Activated CD4-positive, alpha-beta T cell treated with anti-CD3 and anti-CD28 coated beads, Interleukin-2, amount 10 ng/mL, durations not matched to agents 24 days and 14 days (primary cell): ENCODE results near the gene GDAP2. TPM values are rescaled to one million over a fixed set of nuclear protein-coding genes. Genes with fewer than 3 reads are reported as not detected.
"Not testable (repeated sequence)": the region's sequence is repeated elsewhere in the genome, so short reads cannot be mapped to it uniquely, and the experiment has no call there.

Experiments used
- DNase-seq: peaks from one replicate; pipeline ENCODE4 v3.0.0; 2022
- H3K27ac Mint-ChIP-seq: one replicate; pipeline ENCODE4 v1.8.0; 2022; ENCODE audit warnings: mild to moderate bottlenecking, mixed read lengths
- H3K27me3 Mint-ChIP-seq: one replicate; pipeline ENCODE4 v1.8.0; 2022; ENCODE audit warnings: mixed read lengths
- H3K36me3 Mint-ChIP-seq: one replicate; pipeline ENCODE4 v1.8.0; 2022; ENCODE audit warnings: low read depth, mild to moderate bottlenecking, mixed read lengths
- H3K4me1 Mint-ChIP-seq: one replicate; pipeline ENCODE4 v1.8.0; 2021; ENCODE audit warnings: mixed read lengths
- H3K4me3 Mint-ChIP-seq: one replicate; pipeline ENCODE4 v1.8.0; 2022; ENCODE audit warnings: mild to moderate bottlenecking, moderate library complexity, mixed read lengths
- H3K9me3 Mint-ChIP-seq: one replicate; pipeline ENCODE4 v1.8.0; 2021; ENCODE audit warnings: mixed read lengths
- intact Hi-C: fragments of 100-400 bp; cut with micrococcal nuclease; formaldehyde crosslinking; loops from one replicate; pipeline ENCODE4 v1.15.1; 2023
- total RNA-seq: library from RNA; stranded (reverse); gene quantifications from 2 replicates; pipeline ENCODE4 v1.2.3, GENCODE V29; 2022

The GDAP2 gene
- total RNA-seq, 1 donor from 2014 or later, result 22.2 TPM

- Mint-ChIP-seq H3K4me1 (peaks cover 4% of the 10 kb centered on the region), H3K27me3 (no peaks in the 10 kb centered on the region), H3K9me3 (no peaks in the 10 kb centered on the region), H3K36me3 (peaks cover 20% of the 10 kb centered on the region), H3K27ac (no peak overlapping the region), H3K4me3 (no peak overlapping the region)
- DNase-seq, result no peak
- intact Hi-C loops, result loop anchor here (10.0 kb wide), 1 partner anchor 216 kb away; no protein-coding TSS in a partner anchor
Measured at GRCh38 chr1:117890452-117890851, 39.0 kb downstream of the GDAP2 start.

GRCh38 chr1:117886101-117886795, 43.2 kb downstream of the GDAP2 start:
- Mint-ChIP-seq H3K4me3 (no peak overlapping the region), H3K4me1 (peaks cover 4% of the 10 kb centered on the region), H3K27ac (no peak overlapping the region), H3K36me3 (peaks cover 15% of the 10 kb centered on the region), H3K9me3 (no peaks in the 10 kb centered on the region), H3K27me3 (no peaks in the 10 kb centered on the region)
- intact Hi-C loops, result no loop called here
- no peak for DNase-seq

DNA sequence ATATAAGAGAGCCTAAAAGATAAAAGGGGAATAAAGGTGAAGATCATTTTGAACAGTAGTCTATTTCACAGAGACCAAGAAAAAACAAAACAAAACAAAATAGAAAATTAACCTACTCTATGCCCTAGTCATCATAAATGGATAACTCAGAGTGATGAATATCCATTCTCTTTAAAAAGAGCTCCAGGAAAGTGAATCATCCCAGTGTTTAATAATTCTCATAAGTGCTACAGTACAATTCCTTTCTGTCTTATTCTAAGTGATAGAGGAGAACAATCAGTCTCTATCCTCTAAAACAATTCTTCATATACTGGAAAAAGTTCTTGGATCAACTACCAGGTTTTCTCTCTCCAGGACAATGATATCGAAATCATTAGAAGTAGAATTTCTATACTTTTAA, 45.8 kb downstream of the GDAP2 start:
- Mint-ChIP-seq H3K4me3 (no peak overlapping the region), H3K36me3 (peaks cover 21% of the 10 kb centered on the region), H3K27me3 (no peaks in the 10 kb centered on the region), H3K27ac (no peak overlapping the region), H3K4me1 (peaks cover 4% of the 10 kb centered on the region), H3K9me3 (no peaks in the 10 kb centered on the region)
- intact Hi-C loops, result no loop called here
- DNase-seq, result no peak

DNA sequence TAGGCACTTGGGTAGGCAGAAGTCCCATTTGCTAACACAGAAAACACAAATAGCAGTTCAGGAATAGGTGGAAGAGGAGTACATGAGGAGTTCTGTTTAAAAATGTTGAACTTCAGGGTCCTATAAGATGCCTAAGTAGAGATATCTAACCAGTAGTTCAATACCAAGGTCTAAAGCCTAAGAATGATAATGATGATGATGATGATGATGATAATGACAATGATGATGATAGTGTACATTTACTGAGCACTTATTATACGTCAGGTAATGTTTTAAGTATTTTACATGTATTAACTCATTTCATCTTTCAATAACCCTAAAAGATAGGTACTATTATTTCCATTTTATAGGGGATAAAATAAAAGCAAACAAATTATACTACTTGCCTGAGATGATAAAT, 50.1 kb downstream of the GDAP2 start:
- Mint-ChIP-seq H3K4me1 (no peaks in the 10 kb centered on the region), H3K36me3 (peaks cover 45% of the 10 kb centered on the region), H3K9me3 (peaks cover 8% of the 10 kb centered on the region), H3K27ac (no peak overlapping the region), H3K4me3 (no peak overlapping the region), H3K27me3 (no peaks in the 10 kb centered on the region)
- DNase-seq, result no peak
- intact Hi-C loops, result no loop called here

DNA sequence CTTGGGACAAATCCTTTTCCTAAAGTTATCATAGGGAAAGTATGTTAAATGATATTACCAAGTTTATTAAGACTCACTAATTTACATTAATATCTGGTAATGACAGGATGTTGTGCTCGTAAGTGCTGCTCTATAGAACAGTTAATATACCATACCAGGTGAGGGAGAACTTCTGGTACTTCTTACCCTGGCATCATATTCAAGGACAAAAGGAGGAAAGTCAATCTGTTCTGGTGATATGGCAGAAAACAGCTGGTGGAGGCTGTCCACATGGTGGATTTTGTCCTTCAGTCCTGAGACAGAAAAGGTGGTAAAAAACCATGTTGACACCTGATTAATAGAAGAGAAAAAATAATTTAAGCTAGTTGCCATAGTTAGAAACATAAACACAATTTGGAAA, 51.6 kb downstream of the GDAP2 start:
- no peaks in the 10 kb centered on the region for H3K27me3 Mint-ChIP-seq
- H3K4me1 Mint-ChIP-seq, result no peaks in the 10 kb centered on the region
- H3K36me3 Mint-ChIP-seq, result peaks cover 53% of the 10 kb centered on the region
- intact Hi-C loops, result no loop called here
- H3K27ac Mint-ChIP-seq, result no peak overlapping the region
- H3K9me3 Mint-ChIP-seq, result peaks cover 14% of the 10 kb centered on the region
- H3K4me3 Mint-ChIP-seq, result no peak overlapping the region
- no peak for DNase-seq

DNA sequence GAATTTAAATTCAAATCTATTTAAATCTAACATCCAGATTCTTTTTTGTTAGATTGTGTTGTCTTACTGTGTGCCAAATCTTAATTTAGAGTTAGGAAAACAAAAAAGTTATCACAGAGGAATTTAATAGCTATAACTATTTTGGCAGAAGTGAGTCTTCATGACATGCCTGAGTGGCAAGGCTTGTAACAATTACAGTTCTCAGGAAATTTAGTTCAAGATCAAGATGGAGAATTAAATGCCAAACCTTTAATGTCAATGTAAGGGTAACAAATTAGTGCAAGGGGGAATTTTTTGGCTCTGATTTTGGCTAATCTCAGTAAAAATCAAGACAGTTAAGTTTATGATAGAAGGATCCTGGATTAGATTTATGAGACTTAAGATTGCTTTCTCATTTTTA, 58.4 kb downstream of the GDAP2 start:
- Mint-ChIP-seq H3K4me1 (no peaks in the 10 kb centered on the region), H3K27me3 (no peaks in the 10 kb centered on the region), H3K4me3 (no peak overlapping the region), H3K36me3 (peaks cover 62% of the 10 kb centered on the region), H3K9me3 (peaks cover 14% of the 10 kb centered on the region), H3K27ac (no peak overlapping the region)
- intact Hi-C loops, result no loop called here
- DNase-seq, result no peak

DNA sequence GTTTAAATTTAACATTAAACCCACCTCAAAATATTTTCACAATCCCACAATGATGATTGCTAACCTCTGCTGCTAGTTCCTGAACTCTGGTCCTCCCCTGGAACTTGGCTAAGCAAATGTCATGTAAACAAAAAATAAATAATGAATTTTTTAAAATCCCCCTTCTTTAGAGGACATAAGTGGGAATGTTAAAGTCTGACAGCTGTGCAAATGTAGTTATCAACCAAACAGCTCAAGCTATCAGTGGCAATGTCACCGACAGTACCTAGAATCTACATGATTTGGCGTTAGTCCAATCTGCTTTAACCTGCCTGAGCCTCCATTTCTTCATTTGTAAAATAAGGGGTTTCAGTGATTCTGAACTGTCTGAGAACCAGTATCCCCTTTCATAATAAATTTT, 67.7 kb downstream of the GDAP2 start:
- intact Hi-C loops, result no loop called here
- H3K27ac Mint-ChIP-seq, result no peak overlapping the region
- no peaks in the 10 kb centered on the region for H3K4me1 Mint-ChIP-seq
- H3K27me3 Mint-ChIP-seq, result no peaks in the 10 kb centered on the region
- H3K4me3 Mint-ChIP-seq, result no peak overlapping the region
- no peak for DNase-seq
- peaks cover 10% of the 10 kb centered on the region for H3K36me3 Mint-ChIP-seq
- no peaks in the 10 kb centered on the region for H3K9me3 Mint-ChIP-seq

GRCh38 chr1:117860896-117861610, 68.4 kb downstream of the GDAP2 start:
- Mint-ChIP-seq H3K27me3 (no peaks in the 10 kb centered on the region), H3K9me3 (no peaks in the 10 kb centered on the region), H3K27ac (no peak overlapping the region), H3K4me1 (no peaks in the 10 kb centered on the region), H3K4me3 (no peak overlapping the region), H3K36me3 (peaks cover 7% of the 10 kb centered on the region)
- intact Hi-C loops, result no loop called here
- no peak for DNase-seq

- Mint-ChIP-seq H3K4me3 (no peak overlapping the region), H3K36me3 (no peaks in the 10 kb centered on the region), H3K9me3 (no peaks in the 10 kb centered on the region), H3K27ac (no peak overlapping the region), H3K27me3 (no peaks in the 10 kb centered on the region), H3K4me1 (no peaks in the 10 kb centered on the region)
- DNase-seq, result no peak
- intact Hi-C loops, result no loop called here
Measured at GRCh38 chr1:117859901-117860300, 69.5 kb downstream of the GDAP2 start.

DNA sequence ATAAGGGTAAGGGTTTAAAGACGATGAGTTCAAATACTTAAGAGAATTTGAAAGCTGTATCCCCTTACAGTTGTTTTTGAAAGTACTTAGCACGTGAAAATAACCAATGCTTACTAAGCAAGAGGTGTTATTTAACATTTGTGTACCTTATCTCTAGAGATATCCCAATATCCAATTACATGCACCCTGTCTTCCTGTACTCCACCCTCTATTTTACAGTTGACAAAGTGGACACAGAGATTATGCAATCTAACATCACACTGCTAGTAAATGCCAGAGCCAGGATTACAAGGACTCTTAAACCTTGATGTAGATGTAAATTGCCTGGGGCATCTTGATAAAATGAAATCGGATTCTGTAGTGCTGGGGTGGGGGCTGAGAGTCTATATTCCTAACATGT, 72.0 kb downstream of the GDAP2 start:
- intact Hi-C loops, result no loop called here

DNA sequence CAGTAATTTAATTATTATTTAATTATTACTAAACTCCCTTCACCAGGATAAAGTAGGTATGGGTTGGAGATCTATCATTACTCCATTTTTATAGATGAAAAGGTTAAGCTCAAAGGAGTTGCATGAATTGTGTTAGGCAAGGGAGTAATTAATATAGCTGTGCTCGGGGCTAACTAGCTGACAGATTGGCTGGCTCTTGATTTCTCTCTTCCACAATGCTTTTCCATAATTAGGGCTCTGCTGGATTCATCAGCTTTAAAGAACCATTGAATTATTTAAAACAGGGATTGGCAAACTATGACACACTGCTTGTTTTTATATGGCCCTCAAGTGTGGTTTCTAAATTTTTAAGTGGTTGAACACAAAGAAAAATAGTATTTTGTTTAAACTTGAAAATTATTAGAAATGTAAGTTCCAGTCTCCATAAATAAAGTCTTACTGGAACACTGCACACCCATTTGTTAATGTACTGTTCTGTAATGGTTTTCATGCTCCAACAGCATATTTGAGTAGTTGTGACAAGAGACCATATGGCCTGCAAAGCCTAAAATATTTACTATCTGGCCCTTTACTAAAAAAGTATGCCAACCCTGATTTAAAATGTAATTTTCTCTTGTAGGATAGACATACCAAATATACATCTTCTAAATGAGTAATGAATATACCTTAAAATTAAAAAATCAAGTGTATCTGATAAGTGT, 76.4 kb downstream of the GDAP2 start:
- Mint-ChIP-seq H3K27me3 (no peaks in the 10 kb centered on the region), H3K9me3 (peaks cover 7% of the 10 kb centered on the region), H3K36me3 (no peaks in the 10 kb centered on the region), H3K4me3 (no peak overlapping the region), H3K27ac (no peak overlapping the region), H3K4me1 (no peaks in the 10 kb centered on the region)
- DNase-seq, result no peak
- intact Hi-C loops, result no loop called here

More for the DNA sequence above, 72.0 kb downstream of the GDAP2 start:
- DNase-seq, result no peak
- Mint-ChIP-seq H3K4me3 (no peak overlapping the region), H3K27ac (no peak overlapping the region), H3K36me3 (no peaks in the 10 kb centered on the region), H3K4me1 (no peaks in the 10 kb centered on the region), H3K9me3 (no peaks in the 10 kb centered on the region), H3K27me3 (no peaks in the 10 kb centered on the region)

DNA sequence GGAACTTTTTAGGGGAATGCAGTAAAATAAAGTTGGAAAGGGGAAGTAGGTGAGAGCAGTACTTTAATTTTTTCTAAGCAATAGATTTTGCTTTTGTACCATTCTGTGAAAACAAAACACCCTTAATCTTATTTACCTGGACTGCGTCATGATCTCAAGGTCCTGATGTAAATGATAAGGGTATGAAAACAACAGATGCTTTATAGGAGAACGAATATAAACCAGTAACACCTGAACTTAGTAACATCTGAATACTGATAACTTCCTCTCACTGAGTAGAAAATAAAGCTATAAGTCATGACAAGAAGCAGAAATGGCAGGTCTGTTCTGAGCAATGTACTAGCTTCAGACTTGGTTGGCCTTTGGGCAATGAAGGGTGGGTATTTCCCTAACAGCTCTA, 77.7 kb downstream of the GDAP2 start:
- Mint-ChIP-seq H3K27ac (no peak overlapping the region), H3K4me1 (no peaks in the 10 kb centered on the region), H3K36me3 (no peaks in the 10 kb centered on the region), H3K4me3 (no peak overlapping the region), H3K27me3 (no peaks in the 10 kb centered on the region), H3K9me3 (peaks cover 7% of the 10 kb centered on the region)
- intact Hi-C loops, result no loop called here
- no peak for DNase-seq

DNA sequence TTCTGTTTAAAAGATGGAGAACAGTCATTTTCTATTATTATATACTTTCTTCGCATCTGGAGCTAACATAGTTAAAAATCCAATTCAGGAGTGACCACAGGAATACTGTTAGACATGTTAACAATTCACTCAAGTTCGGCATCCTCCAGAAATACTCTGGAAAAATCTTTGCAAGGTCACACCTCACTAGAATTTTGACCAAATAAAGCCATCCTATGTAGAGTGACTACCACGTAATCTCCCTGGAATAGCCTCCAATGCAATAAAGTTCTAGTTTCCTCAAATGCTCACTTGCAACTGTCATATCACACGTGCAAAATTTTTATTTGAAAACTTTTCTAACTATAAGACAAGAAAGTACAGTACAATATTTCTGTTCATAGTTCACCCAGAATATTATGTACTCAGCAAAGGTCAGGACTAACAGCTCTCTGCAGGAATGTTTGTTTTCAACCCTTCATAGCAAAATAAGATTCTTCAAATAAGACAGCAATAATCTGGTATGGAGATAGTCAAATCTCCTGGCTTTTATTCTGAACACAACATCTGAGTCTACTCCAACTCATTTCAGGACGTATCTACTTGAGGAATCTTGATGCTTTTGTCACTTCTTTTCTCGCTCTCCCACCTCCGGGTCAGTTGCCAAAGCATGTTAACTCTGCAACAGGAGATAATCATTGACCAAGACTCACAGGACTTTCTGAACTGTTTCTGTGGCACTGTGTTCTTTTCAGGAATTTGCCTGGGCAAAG, 82.6 kb downstream of the GDAP2 start:
- H3K4me1 Mint-ChIP-seq, result no peaks in the 10 kb centered on the region
- H3K27ac Mint-ChIP-seq, result no peak overlapping the region
- H3K27me3 Mint-ChIP-seq, result no peaks in the 10 kb centered on the region

GRCh38 chr1:117844478-117844877, 84.9 kb downstream of the GDAP2 start:
- H3K27me3 Mint-ChIP-seq, H3K4me1 Mint-ChIP-seq, DNase-seq, H3K27ac Mint-ChIP-seq, H3K4me3 Mint-ChIP-seq, intact Hi-C loops, H3K36me3 Mint-ChIP-seq: not testable (repeated sequence)
- H3K9me3 Mint-ChIP-seq, result peaks cover 12% of the 10 kb centered on the region

More for the DNA sequence above, 82.6 kb downstream of the GDAP2 start:
- intact Hi-C loops, result no loop called here
- no peak for DNase-seq
- peaks cover 19% of the 10 kb centered on the region for H3K9me3 Mint-ChIP-seq
- H3K4me3 Mint-ChIP-seq, result no peak overlapping the region
- H3K36me3 Mint-ChIP-seq, result peaks cover 3% of the 10 kb centered on the region
